ENCODE measurements around the gene RPL10.

The RPL10 gene

GRCh38 chrX:154431341-154431740 lies 33.2 kb downstream of the RPL10 start:
- no peak for DNase-seq

- DNase-seq, result no peak
These were observed 34.0 kb downstream of the RPL10 start for GRCh38 chrX:154432210-154432609.

GRCh38 chrX:154433605-154434004 lies 35.4 kb downstream of the RPL10 start:
- no peak for DNase-seq

GRCh38 chrX:154434394-154435168 lies 36.4 kb downstream of the RPL10 start:
- no peak for DNase-seq

GRCh38 chrX:154435171-154435733 lies 37.1 kb downstream of the RPL10 start:
- DNase-seq, result no peak

GRCh38 chrX:154436374-154436982 lies 38.3 kb downstream of the RPL10 start:
- peak; percentile 46 for DNase-seq

- peak; percentile 57 for DNase-seq
These were observed 39.0 kb downstream of the RPL10 start, which contains the start of gene GDI1 for GRCh38 chrX:154436983-154437752. Gene GDI1, plus strand, starts transcription at chrX:154437154. Its CDS starts 101 bp downstream, at chrX:154437255.

GRCh38 chrX:154437971-154438893 lies 40.1 kb downstream of the RPL10 start:
- DNase-seq, result no peak

- DNase-seq, result no peak
These were observed 41.7 kb downstream of the RPL10 start for GRCh38 chrX:154439841-154440240.

GRCh38 chrX:154440623-154441357 lies 42.6 kb downstream of the RPL10 start:
- DNase-seq, result no peak

GRCh38 chrX:154441564-154441963 lies 43.4 kb downstream of the RPL10 start:
- DNase-seq, result no peak

GRCh38 chrX:154441984-154442707 lies 44.0 kb downstream of the RPL10 start:
- DNase-seq, result no peak

- DNase-seq, result no peak
These were observed 45.3 kb downstream of the RPL10 start for GRCh38 chrX:154443479-154443910.

- peak; percentile 81 for DNase-seq
These were observed 46.0 kb downstream of the RPL10 start, which contains the start of gene FAM50A for GRCh38 chrX:154443992-154444754. Gene FAM50A, plus strand, starts transcription at chrX:154444141. Its CDS starts 95 bp downstream, at chrX:154444236.

GRCh38 chrX:154444755-154445246 lies 46.6 kb downstream of the RPL10 start:
- DNase-seq, result no peak

- no peak for DNase-seq
These were observed 47.6 kb downstream of the RPL10 start for GRCh38 chrX:154445776-154446175.

GRCh38 chrX:154446430-154446829 lies 48.3 kb downstream of the RPL10 start:
- DNase-seq, result no peak

GRCh38 chrX:154448484-154448883 lies 50.3 kb downstream of the RPL10 start:
- DNase-seq, result no peak

GRCh38 chrX:154449618-154450017 lies 51.4 kb downstream of the RPL10 start:
- no peak for DNase-seq

GRCh38 chrX:154450312-154450711 lies 52.1 kb downstream of the RPL10 start:
- no peak for DNase-seq
